Stimulated activated CD4-positive, alpha-beta T cell treated with anti-CD3 and anti-CD28 coated beads, Interleukin-1b, Interleukin-23, amount 100 ng/mL, for 24 hours (primary cell): ENCODE data around the gene JADE3.
"Not testable (repeated sequence)": the region's sequence is repeated elsewhere in the genome, so short reads cannot be mapped to it uniquely, and the experiment has no call there.

Experiments used
- DNase-seq, 4 experiments: peaks; one replicate each; pipeline ENCODE4 v3.0.0-alpha.2; 2020; ENCODE audit warnings: low read depth in 4 of 4, low spot score in 1 of 4

The JADE3 gene

DNA sequence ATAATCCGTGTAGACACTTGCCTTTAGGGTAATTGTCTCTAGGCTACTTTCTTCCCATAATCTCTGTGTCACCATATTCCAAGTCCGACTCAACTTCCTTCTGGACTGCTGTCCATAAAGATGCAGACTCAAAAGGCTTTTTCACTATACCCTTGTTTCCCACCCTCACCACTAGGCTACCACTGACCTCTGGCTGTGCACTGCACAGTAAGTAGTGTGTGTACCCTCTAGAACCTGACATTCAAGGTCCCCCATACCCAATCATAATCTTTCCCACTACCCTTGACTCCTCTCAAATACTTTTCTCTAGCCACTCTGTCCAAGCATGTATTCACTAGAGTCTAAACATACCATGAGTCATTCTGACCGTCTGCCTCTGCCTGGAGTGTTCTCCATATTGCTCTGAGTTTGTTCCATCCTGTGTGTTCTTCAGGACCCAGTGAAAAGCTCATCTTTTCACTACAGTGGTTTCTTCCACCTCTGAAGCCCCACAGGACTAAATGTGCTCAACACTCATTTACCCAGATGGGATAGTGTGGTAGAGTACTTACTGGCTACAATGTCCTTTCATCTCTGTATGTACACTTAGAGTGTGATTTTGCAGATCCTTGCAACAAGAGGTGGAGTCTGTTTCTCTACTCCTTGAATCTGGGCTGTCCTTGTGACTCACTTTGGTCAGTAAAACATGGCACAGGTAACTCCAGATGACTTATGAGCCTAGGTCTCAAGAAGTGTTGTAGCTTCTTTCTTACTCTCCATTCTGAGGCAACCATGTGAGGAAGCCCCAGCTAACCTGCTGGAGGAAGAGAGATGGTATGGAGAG lies 17.4 kb downstream of the JADE3 start:
- no peak for DNase-seq

DNA sequence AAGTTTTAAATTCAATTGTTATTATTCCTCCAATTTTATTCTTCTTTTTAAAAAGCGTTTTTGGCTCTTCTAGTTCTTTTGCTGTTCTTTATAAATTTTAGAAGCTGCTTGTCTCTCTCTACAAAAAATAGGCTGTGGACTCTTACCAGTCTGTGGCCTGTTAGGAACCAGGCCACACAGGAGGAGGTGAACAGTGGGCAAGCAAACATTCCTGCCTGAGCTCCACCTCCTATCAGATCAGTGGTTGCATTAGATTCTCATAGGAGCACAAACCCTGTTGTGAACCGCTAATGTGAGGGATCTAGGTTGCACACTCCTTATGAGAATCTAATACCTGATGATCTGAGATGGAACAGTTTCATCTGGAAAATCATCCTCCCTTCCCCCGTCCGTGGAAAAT lies 23.1 kb downstream of the JADE3 start:
- DNase-seq: no peak

DNA sequence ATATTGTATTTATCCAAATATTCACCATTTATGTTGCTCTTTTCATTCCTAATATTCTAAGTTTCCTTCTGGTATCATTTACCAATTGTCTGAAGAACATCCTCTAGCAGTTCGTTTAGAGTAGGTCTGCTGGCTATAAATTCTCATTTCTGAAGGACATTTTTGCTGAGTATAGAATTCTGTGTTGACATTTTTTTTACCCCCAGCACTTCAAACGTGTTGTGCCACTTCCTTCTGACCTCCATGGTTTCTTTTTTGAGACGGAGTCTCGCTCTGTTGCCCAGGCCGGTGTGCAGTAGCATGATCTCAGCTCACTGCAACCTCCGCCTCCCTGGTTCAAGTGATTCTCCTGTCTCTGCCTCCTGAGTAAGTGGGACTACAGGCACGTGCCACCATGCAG lies 26.4 kb downstream of the JADE3 start:
- no peak for DNase-seq

DNA sequence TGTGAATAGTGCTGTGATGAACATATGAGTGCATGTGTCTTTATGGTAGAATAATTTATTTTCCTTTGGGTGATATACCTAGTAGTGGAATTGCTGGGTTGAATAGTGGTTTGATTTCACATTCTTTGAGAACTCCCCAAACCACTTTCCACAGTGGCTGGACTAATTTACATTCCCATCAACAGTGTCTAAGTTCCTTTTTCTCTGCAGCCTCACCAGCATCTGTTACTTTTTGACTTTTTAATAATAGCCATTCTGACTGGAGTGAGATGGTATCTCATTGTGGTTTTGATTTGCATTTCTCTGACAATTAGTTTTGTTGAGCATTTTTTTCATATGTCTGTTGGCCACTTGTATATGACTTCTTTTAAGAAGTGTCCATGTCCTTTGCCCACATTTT lies 29.1 kb downstream of the JADE3 start:
- no peak for DNase-seq

DNA sequence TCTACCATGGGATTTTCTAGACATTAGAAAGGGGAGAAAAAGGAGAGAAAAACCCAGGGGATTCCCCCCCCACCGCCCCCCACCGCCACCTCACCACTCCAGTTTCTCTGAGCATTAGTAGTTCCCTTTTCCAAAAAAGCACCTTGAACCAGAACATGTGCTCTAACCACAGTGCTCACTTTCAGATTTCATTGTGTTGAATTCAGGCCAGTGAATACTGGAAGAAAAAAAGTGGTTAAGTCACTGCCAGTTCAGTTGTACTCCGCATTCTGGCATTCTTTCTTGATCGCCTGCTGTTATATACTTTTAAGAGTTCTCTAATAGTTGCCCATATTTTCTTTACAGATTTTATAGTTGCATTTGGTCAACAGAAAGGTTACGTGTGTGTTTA lies 40.9 kb downstream of the JADE3 start:
- no peak for DNase-seq

DNA sequence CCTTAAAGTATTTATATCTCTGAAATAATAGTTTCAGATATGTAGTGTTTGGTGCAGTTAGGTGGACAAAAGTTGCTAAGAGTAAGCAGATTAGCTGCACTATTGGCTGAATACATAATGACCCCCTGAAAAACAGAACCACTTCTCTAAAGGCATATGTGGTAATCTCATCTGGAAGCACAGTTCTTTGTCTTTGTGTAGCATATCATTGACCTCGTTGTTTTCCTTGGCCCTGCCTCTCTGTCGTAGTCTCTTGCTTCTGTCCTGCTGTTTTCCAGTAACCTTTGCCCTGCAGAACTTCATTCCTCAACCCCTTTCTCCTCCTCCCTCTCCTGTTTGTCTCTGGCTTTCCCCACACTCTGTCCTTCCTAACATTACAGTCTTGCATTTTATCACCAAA lies 41.4 kb downstream of the JADE3 start:
- DNase-seq: no peak

DNA sequence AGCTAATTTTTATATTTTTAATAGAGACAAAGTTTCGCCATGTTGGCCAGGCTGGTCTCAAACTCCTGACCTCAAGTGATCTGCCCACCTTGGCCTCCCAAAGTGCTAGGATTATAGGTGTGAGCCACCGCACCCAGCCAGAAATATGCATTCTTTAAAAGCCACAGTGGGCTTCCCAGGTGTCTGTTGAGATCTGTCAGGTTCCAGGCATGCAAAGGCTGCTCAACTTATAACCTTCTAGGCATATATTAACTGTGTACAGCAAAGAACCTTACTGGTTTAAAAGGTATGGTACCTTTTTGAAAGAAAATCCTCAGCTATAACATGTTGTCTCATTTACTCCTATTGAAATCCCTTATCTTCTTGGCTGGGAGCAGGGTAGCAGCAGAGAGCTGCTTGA lies 42.5 kb downstream of the JADE3 start:
- DNase-seq: no peak

DNA sequence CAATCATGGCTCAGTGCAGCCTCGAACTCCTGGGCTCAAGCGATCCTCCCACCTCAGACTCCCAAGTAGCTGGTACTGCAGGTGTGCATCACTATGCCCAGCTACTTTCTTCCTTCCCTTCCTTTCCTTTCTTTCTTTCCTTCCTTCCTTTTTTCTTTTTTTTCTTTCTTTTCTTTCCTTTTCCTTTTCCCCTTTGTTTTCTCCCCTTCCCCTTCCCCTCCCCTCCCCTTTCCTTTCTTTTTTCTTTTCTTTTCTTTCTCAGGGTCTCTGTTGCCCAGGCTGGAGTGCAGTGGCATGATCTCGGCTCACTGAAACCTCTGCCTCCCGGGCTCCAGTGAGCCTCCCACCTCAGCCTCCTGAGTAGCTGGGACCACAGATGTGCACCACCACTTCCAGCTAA lies 44.4 kb downstream of the JADE3 start:
- not testable (repeated sequence) for DNase-seq

DNA sequence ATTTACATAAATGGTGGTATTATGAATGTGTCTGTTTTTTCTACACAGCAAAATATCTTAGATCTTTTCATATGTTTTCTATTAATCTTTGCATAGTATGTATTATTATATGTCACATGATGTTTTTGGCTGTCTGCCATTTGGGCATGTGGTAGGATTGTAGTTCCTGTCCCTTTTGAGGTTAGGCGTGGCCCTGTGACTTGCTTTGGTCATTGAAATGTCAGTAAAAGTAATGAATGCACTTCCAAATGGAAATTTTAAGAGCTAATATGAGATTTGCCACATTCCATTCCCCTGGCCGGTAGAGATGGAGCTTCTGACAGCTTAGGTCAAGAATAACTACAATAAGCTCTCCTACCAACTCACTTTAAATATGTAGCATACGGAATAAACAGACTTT lies 45.1 kb downstream of the JADE3 start:
- DNase-seq: no peak

DNA sequence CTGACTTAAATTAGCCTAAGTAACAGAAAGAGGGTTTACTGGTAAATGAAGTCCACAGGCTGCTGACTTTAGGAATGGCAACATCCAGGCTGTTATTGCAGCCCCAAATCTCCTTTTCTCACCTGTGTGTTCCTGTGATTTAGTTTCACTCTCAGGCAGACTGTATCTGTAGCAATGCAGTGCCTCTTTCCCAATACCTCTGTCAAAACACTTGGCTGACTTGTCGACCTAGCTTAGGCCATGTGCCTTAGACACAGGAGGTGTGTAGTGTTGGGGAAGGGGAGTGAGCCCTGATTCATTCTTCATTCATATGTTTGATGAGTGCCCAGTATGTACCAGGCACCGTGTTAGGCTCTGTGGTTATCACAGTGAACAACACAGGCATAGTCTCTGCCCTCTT lies 46.9 kb downstream of the JADE3 start:
- DNase-seq: no peak

DNA sequence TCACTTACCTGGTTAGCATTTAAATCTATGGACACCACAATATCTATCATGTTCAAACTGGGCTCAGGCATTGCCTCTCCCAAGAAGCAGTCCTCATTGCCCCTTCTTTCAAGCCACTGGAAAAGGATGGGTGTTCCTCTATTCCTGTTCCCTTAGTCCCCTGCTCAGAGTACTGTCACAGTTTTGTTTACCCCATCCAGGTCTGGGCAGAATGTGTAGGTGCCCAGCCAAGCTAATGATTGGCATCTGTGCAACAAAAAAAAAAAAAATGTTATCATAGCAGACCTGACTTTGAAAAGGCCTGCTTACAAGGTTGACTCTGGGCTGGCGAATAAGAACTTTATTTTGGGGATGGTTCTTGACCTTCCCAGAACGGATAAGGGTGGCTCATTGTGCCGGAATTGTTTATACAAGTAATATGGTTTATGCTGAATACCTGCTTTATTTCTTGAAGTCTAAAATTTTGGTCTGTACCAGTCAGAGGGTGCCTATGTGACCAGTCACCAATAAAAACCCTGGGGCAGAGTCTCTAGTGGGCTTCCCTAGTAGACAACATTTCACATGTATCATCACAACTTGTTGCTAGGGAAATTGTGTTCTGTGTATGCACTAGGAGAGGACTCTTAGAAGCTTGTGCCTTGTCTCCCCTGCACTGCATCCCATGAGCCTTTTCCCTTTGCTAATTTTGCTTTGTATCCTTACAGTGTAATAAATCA lies 47.9 kb downstream of the JADE3 start:
- no peak for DNase-seq

DNA sequence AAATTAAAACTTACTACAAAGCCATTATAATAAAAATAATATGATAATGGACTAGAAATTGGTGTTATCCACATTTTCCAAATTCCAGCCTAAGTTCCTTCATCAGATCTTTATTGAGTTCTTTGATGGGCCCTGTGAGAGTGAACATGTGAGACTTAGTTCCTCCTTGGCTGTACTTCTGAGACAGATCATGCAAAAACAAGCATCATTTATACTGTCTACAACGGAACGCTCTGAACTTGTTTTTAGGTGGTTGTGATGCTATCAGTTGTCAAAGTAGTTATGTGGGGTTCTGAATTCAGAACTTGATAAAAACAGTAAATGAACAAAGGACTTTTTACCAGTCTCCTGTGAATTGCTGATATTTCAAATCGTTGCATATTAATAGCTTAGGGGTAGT lies 48.9 kb downstream of the JADE3 start:
- no peak for DNase-seq

DNA sequence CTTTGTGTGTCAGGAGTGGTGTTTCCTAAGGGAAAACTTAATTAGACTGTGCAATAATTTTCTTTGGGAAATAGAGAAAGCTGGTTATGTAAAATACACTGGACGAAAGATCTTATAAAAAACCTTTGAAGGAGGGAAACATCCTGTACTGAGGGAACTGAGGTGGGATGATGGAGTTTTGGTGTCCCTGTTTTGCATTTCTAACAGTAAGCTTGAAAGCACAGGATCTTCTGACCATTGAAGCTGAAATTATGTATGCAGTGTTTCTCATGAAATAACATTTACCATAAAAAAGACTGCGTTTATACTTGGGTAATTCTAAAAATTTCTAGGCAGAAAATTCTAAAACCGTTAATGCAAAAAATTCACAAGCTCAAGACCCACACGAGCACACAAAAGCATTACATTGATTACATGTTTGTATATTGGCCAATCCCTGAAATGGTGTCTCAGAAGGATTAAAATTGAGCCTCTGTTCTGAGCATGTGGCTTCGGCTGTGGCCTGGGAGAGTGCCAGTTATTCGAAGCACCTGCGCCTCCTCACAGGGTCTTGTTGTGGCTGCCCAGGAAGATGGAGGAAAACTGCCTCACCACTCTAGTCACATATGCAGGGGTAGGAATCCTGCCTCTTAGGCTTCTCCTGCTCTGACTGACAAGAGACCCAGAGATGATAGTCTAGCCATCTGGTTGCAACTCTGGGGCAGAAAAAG lies 49.5 kb downstream of the JADE3 start:
- DNase-seq: no peak

DNA sequence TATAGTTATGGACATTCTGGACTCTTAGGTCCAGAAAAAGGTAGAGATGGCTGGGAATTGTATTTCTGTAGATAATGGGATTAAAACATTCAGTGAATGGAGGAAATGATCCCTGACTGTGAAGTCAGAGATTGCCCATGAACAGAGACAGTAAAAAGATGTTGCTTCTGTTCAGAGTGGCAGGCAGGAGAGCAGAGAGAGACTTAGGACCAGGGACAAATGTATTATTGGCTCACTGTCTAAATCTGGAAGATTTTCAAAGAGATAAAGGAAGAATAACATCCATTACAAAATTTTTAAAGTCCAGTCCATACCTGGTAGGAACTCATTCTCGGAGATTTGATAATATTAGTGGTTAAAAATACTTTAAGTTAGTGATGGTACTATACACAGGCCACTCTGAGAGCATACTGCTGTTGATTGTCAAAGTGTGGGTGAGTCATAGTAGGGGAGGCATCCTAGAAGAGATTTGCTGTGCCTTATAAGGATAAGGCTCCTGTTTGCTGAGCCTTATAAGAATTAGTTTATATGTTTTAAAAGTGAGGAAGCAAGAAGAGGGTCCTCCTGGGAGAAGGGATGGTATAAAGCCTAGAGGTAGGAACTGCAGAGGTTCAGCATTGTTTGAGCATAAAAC lies 53.0 kb downstream of the JADE3 start:
- no peak for DNase-seq

DNA sequence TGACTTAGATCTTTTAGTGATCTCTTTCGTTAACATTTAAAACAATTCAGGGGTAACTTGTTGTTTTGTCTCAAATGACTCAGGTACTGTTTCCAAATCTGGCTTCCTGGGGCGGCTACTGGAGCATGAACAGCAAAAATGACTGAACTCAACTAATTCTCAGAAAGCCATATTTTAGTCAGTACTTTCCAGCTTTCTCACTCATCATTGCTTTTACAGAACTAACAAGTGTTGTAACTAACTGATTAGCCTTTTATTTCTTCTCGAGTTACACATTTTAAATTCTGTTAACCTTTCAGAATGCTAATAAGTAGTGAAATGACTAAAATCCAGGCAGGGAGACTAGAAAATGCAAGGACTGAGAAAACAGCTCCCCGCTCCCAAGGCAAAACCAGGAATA lies 55.3 kb downstream of the JADE3 start:
- no peak for DNase-seq

DNA sequence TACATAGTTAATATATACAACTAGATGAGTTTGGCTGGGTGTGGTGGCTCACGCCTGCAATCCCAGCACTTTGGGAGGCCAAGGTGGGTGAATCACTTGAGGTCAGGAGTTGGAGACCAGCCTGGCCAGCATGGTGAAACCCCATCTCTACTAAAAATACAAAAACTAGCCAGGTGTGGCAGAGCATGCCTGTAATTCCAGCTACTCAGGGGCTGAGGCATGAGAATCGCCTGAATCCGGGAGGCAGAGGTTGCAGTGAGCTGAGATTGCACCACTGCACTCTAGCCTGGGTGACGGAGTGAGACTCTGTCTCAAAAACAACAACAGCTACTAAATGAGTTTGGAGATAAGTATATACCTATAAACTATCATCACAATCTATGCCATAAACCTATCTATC lies 64.8 kb downstream of the JADE3 start:
- not testable (repeated sequence) for DNase-seq

DNA sequence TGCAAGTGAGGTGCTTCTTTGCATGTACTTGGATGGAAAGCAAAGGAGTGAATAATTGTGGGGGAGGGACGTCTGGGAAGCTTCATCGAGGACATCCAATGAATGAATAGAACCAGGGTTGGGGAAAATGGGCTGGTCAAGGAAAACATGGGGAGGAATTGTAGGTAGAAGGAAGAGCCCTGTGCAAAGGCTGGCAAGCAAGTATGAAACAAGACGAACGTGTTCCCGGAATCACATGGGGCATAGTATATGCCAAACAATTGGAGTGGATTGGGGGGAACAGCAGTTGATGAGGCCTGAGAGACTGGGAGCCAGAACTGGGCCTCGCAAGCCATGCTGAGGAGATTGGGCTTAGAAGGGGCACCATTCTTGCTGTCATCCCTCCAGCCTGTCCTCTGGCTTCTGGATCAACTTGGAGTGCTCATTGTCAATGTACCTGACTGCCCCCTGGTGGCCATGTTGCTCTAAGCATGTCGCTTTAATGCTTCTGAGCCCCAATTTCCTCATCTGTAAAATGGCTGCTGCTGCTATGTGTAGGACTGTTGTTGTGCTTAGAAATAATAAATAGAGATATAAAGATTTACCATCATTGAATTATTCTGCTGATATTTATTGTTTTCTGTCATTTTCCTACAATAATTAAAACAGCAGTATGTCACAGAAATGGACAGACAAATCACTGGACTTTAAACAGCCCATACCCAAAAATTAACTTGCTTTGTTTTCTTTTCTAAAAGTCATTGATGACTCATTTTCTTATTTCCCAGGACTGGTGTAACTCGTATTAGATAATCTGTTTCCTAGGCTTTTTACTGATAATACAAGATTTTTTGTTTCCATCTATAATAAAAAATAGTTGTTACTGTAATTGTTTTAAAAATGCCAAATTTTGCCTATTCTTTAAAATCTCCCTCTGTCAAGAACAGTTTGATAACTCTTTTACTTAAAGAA lies 66.4 kb downstream of the JADE3 start:
- peak; percentile 55 to 73 (median 56) for DNase-seq

DNA sequence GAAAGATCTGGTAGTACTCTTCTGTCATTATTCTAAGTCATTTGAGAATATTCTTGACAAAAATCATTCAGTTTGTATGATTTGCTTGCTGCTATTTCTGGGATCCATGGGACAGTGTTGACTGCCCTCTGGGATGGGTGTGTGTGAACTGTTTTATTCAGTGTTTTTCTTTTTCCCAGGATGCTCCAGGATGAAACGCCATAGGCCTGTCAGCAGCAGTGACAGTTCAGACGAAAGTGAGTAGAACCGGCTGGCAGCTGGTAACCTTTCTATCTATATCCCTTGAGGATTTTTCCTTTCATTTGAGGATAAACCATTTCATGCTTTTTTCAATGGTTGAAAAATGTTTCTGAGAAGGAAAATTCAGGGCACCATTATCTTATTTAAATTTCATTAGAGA lies 72.5 kb downstream of the JADE3 start:
- no peak for DNase-seq

DNA sequence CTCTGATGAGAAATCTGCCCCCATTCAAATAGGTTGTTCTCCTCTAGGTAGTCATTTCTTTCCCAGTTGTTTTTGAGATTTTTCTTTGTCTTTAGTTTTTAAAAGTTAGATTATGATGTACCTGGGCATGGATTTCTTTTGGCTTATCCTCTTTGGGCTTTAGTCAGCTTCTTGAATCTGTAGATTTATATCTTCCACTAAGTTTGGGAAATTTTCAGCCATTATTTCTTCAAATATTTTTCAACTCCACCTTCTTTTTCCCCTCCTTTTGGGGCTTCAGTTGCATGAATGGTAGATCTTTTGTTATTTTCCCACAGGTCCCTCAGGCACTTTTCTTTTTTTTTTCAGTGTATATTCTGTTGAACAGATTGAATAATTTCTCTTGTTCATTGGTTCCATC lies 77.3 kb downstream of the JADE3 start:
- no peak for DNase-seq

DNA sequence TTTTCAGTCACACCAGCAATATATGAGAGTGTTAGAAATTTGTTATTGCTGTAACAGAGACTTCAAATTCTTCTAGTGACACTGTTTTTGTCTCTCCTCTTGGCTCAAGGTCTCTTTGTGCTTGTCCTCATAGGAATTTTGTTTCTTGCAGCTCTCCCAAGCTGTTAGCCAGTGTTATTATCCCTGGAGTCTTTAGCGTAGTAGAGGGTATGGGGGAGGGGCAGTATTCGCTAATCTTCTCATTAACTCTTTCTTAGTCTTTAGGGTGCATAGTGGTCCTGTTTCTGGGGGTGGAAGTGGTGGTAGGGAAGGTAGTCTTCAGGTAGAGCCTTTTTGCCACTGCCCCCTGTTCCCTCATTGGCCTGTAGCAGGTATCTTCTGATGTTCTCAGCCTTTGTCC lies 79.4 kb downstream of the JADE3 start:
- no peak for DNase-seq

DNA sequence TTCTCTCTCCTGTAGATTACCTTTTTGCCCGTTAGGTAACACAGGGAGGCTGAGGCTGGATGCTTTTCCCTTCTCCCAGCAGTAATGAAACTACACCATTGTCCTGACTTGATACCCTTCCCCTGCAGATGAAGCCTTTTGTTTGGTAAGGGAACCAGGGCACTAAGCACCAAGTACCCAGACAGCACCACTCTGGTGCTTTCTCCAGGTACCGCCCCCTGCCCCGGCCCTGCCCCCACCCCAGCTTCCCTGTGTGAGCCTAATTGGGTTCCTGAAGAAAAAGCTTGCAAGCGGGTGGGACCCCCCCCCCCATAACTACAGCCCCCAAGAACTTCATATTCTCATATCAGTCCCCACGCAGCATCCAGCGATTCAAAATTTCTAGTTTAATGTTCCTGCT lies 79.8 kb downstream of the JADE3 start:
- DNase-seq: no peak
